Liver (tissue), 9 donors: Measurements from ENCODE around the gene RER1. TPM values are rescaled to one million over a fixed set of nuclear protein-coding genes. Genes with fewer than 3 reads are reported as not detected.
A peak's percentile ranks its signal among the peaks of the same experiment; 100 is the strongest.

ENCODE experiments used
- DNase-seq: peaks from one replicate; pipeline ENCODE4 v3.0.0-alpha.2; 2017; ENCODE audit warnings: low spot score
- H3K27ac ChIP-seq, 2 donors: one replicate each; pipeline ENCODE4 v1.7.0; 2013; ENCODE audit warnings: inconsistent platforms in 2 of 2, low read length in 2 of 2, control low read depth in 1 of 2, low read depth in 1 of 2, mild to moderate bottlenecking in 1 of 2
- H3K27me3 ChIP-seq, 4 donors: one replicate each; pipeline versions ENCODE4 v1.6.1 to v1.7.0; 2013; ENCODE audit warnings: low read length in 3 of 4, inconsistent platforms in 1 of 4, mild to moderate bottlenecking in 1 of 4, moderate library complexity in 1 of 4; ENCODE audit not compliant: control insufficient read depth in 4 of 4, insufficient read depth in 4 of 4
- H3K36me3 ChIP-seq, 4 donors: one replicate each; pipeline versions ENCODE4 v1.6.1 to v1.7.0; 2013; ENCODE audit warnings: low read length in 3 of 4, mild to moderate bottlenecking in 3 of 4, low read depth in 1 of 4, moderate library complexity in 1 of 4; ENCODE audit not compliant: control insufficient read depth in 4 of 4, insufficient read depth in 3 of 4
- H3K4me1 ChIP-seq, 4 donors: one replicate each; pipeline versions ENCODE4 v1.6.1 to v1.7.0; 2013; ENCODE audit warnings: low read length in 3 of 4, mild to moderate bottlenecking in 3 of 4, moderate library complexity in 1 of 4; ENCODE audit not compliant: control insufficient read depth in 4 of 4, insufficient read depth in 4 of 4
- H3K4me3 ChIP-seq, 3 donors: one replicate each; pipeline versions ENCODE4 v1.6.1 to v1.7.0; 2013; ENCODE audit warnings: low read length in 3 of 3, control low read depth in 1 of 3, low read depth in 1 of 3, mild to moderate bottlenecking in 1 of 3
- H3K9ac ChIP-seq, 2 donors: one replicate each; pipeline ENCODE4 v1.7.0; 2013; ENCODE audit warnings: low read length in 2 of 2, mild to moderate bottlenecking in 2 of 2, moderate library complexity in 2 of 2, control low read depth in 1 of 2, low read depth in 1 of 2
- H3K9me3 ChIP-seq, 4 donors: one replicate each; pipeline versions ENCODE4 v1.6.1 to v1.7.0; 2013; ENCODE audit warnings: low read length in 3 of 4; ENCODE audit not compliant: control insufficient read depth in 4 of 4
- ATF3 ChIP-seq: IDR thresholded peaks from 2 replicates; pipeline ENCODE4 v1.6.1; 2016; ENCODE audit warnings: antibody characterized with exemption
- CTCF ChIP-seq: fragments of 150-350 bp; IDR thresholded peaks from 2 replicates; pipeline ENCODE4 v1.5.1; 2017; ENCODE audit warnings: improper control_type of control experiment, low read depth, low read length; ENCODE audit not compliant: missing input control
- FOXA1 ChIP-seq: IDR thresholded peaks from 2 replicates; pipeline ENCODE4 v1.6.1; 2016; ENCODE audit warnings: antibody characterized with exemption
- FOXA2 ChIP-seq: IDR thresholded peaks from 2 replicates; pipeline ENCODE4 v1.6.1; 2016; ENCODE audit warnings: antibody characterized with exemption
- GABPA ChIP-seq, 2 donors: IDR thresholded peaks in 1 of 2; conservative IDR thresholded peaks in 1 of 2; 2 replicates each; pipeline ENCODE4 v1.6.1; 2016; ENCODE audit warnings: antibody characterized with exemption in 2 of 2, mild to moderate bottlenecking in 1 of 2, moderate library complexity in 1 of 2
- HNF4A ChIP-seq, 2 donors: conservative IDR thresholded peaks; 2 replicates each; pipeline ENCODE4 v1.6.1; 2016; ENCODE audit warnings: antibody characterized with exemption in 2 of 2, mild to moderate bottlenecking in 2 of 2
- HNF4G ChIP-seq: IDR thresholded peaks from 2 replicates; pipeline ENCODE4 v1.6.1; 2016; ENCODE audit warnings: antibody characterized with exemption
- JUND ChIP-seq, 2 donors: IDR thresholded peaks; 2 replicates each; pipeline ENCODE4 v1.6.1; 2016; ENCODE audit warnings: antibody characterized with exemption in 2 of 2
- MAX ChIP-seq: IDR thresholded peaks from 2 replicates; pipeline ENCODE4 v1.6.1; 2016; ENCODE audit warnings: antibody characterized with exemption
- NR2F2 ChIP-seq: IDR thresholded peaks from 2 replicates; pipeline ENCODE4 v1.6.1; 2016; ENCODE audit warnings: antibody characterized with exemption
- REST ChIP-seq: IDR thresholded peaks from 2 replicates; pipeline ENCODE4 v1.6.1; 2016; ENCODE audit warnings: antibody characterized with exemption, mild to moderate bottlenecking
- RXRA ChIP-seq, 2 donors: IDR thresholded peaks; 2 replicates each; pipeline ENCODE4 v1.6.1; 2017 to 2018; ENCODE audit warnings: antibody characterized with exemption in 2 of 2, mild to moderate bottlenecking in 1 of 2
- SP1 ChIP-seq: IDR thresholded peaks from 2 replicates; pipeline ENCODE4 v1.6.1; 2018; ENCODE audit warnings: antibody characterized with exemption, mild to moderate bottlenecking
- TAF1 ChIP-seq: conservative IDR thresholded peaks from 2 replicates; pipeline ENCODE4 v1.6.1; 2016; ENCODE audit warnings: antibody characterized with exemption, mild to moderate bottlenecking
- YY1 ChIP-seq: IDR thresholded peaks from 2 replicates; pipeline ENCODE4 v1.6.1; 2016; ENCODE audit warnings: antibody characterized with exemption, mild to moderate bottlenecking
- ZBTB33 ChIP-seq: IDR thresholded peaks from 2 replicates; pipeline ENCODE4 v1.6.1; 2016; ENCODE audit warnings: antibody characterized with exemption
- WGBS: extraction: QIAGEN DNeasy Blood & Tissue Kit; methylation state at CpG from one replicate; pipeline ENCODE4 v1.1.7; 2013; 5-methylcytosine and 5-hydroxymethylcytosine counted together
- polyA plus RNA-seq, 2 donors: library from polyadenylated mRNA; stranded (reverse) in 1 of 2; unstranded in 1 of 2; fragments of 200-250 nt in 1 of 2; fragments of >200 nt in 1 of 2; fragmentation: Nextera tagmentation in 1 of 2; extraction: Ambion mirVana in 1 of 2; gene quantifications; one replicate each; pipeline versions ENCODE4 v1.2.1 to v1.2.3, GENCODE V29; 2013 to 2015
- total RNA-seq, 2 donors: library from RNA; depleted of rRNA; stranded (reverse); fragments of >200 nt; gene quantifications; one replicate each; pipeline ENCODE4 v1.2.3, GENCODE V29; 2014
- donor health status: healthy.
- donor health status: healthy.
- donor health status: healthy.
- donor health status: healthy.
- donor health status: healthy.

RER1 gene
- total and polyA plus RNA-seq, 4 donors: 43.5 to 142 (median 89.7) TPM

- TF ChIP-seq JUND (IDR thresholded peaks at IDR 0.05): no peak
- no peak for TF ChIP-seq NR2F2
- TF ChIP-seq ZBTB33: no peak
- no peak for TF ChIP-seq GABPA (IDR thresholded peaks at IDR 0.05 in 1 of 2, conservative IDR thresholded peaks at IDR 0.05 in 1 of 2)
- peaks cover 3 to 37% (median 34%) of the 10 kb centered on the region in 4 donors for H3K4me1 ChIP-seq
- H3K9ac ChIP-seq: no peak overlapping the region
- no peak overlapping the region for H3K4me3 ChIP-seq
- peak overlapping the region; percentile 26 to 73 for H3K27ac ChIP-seq
- no peaks in the 10 kb centered on the region for H3K9me3 ChIP-seq
- peaks cover 7 to 29% (median 21%) of the 10 kb centered on the region in 4 donors for H3K36me3 ChIP-seq
- 95% methylated on average over 7 of the region's 7 CpGs for WGBS
- no peaks in the 10 kb centered on the region for H3K27me3 ChIP-seq
- no peak for DNase-seq
Measured at GRCh38 chr1:2394220-2394619, 2.6 kb downstream of the RER1 start.

- Histone ChIP-seq H3K9me3 (no peaks in the 10 kb centered on the region), H3K4me3 (no peak overlapping the region), H3K27ac (peak overlapping the region in 1 of 2 donors; percentile 9), H3K4me1 (peaks cover 3 to 37% (median 34%) of the 10 kb centered on the region in 4 donors), H3K36me3 (peaks cover 10 to 34% (median 25%) of the 10 kb centered on the region in 4 donors), H3K27me3 (no peaks in the 10 kb centered on the region), H3K9ac (no peak overlapping the region)
- no peak for TF ChIP-seq MAX
- TF ChIP-seq REST: no peak
- TF ChIP-seq JUND (IDR thresholded peaks at IDR 0.05): no peak
- TF ChIP-seq NR2F2: no peak
- TF ChIP-seq RXRA (IDR thresholded peaks at IDR 0.05): no peak
- TF ChIP-seq ZBTB33: no peak
- no peak for TF ChIP-seq TAF1
- no peak for TF ChIP-seq YY1
- TF ChIP-seq HNF4A (conservative IDR thresholded peaks at IDR 0.05): no peak
- no peak for TF ChIP-seq CTCF
- no peak for TF ChIP-seq ATF3
- TF ChIP-seq FOXA2: no peak
- no peak for TF ChIP-seq SP1
- TF ChIP-seq GABPA (IDR thresholded peaks at IDR 0.05 in 1 of 2, conservative IDR thresholded peaks at IDR 0.05 in 1 of 2): no peak
- TF ChIP-seq HNF4G: no peak
- TF ChIP-seq FOXA1: no peak
- WGBS: 89% methylated on average over 11 of the region's 11 CpGs
- DNase-seq: no peak
Measured at GRCh38 chr1:2394761-2395160, 3.1 kb downstream of the RER1 start.
